BLaER1 (cell line): ENCODE results near the gene CACNA1D.
A peak's percentile ranks its signal among the peaks of the same experiment; 100 is the strongest.

ENCODE experiments used
- H3K27ac ChIP-seq: shearing (Covaris generic); formaldehyde crosslinking; 2 replicates; pipeline ENCODE4 v1.8.1; 2022
- H3K27me3 ChIP-seq: shearing (Covaris generic); formaldehyde crosslinking; 2 replicates; pipeline ENCODE4 v1.8.1; 2022
- H3K36me3 ChIP-seq: shearing (Covaris generic); formaldehyde crosslinking; 2 replicates; pipeline ENCODE4 v1.8.1; 2022
- H3K4me1 ChIP-seq: shearing (Covaris generic); formaldehyde crosslinking; 2 replicates; pipeline ENCODE4 v1.8.1; 2022
- H3K4me2 ChIP-seq: shearing (Covaris generic); formaldehyde crosslinking; 2 replicates; pipeline ENCODE4 v1.8.1; 2022
- H3K4me3 ChIP-seq: shearing (Covaris generic); formaldehyde crosslinking; 2 replicates; pipeline ENCODE4 v1.8.1; 2022
- H3K9ac ChIP-seq: shearing (Covaris generic); formaldehyde crosslinking; 2 replicates; pipeline ENCODE4 v1.8.1; 2022
- H3K9me3 ChIP-seq: shearing (Covaris generic); formaldehyde crosslinking; 2 replicates; pipeline ENCODE4 v1.8.1; 2022
- H4K20me1 ChIP-seq: shearing (Covaris generic); formaldehyde crosslinking; 2 replicates; pipeline ENCODE4 v1.8.1; 2022
- Cebpa-rat ChIP-seq: shearing (Covaris generic); IDR thresholded peaks from 2 replicates; pipeline ENCODE4 v1.8.1; 2022

CACNA1D gene

DNA sequence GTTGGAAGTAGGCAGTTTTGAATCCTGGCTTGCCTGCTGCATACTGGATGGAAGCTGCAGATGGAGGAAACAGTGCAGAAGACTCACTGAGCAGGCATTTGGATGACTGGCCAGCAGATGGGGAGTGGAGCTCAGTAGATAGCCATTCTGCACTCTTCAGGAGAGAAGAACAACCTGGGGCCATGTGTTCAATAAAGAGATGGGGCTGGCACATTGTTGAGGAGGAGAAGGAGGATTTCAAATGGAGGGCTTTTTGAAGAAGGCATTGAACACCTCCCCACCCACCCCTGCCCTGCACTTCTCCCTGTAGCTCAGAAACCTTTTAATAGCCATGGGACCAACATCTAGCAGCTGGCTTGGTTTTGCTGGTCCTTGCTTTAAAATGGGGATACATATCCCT, 109.8 kb downstream of the CACNA1D start:
- Histone ChIP-seq H3K4me2 (no peak overlapping the region), H3K27ac (no peak overlapping the region), H3K9ac (no peak overlapping the region), H3K36me3 (no peaks in the 10 kb centered on the region), H4K20me1 (no peaks in the 10 kb centered on the region), H3K4me1 (peaks cover 16% of the 10 kb centered on the region), H3K27me3 (no peaks in the 10 kb centered on the region), H3K4me3 (no peak overlapping the region), H3K9me3 (peaks cover 9% of the 10 kb centered on the region)
- no peak for TF ChIP-seq Cebpa-rat

DNA sequence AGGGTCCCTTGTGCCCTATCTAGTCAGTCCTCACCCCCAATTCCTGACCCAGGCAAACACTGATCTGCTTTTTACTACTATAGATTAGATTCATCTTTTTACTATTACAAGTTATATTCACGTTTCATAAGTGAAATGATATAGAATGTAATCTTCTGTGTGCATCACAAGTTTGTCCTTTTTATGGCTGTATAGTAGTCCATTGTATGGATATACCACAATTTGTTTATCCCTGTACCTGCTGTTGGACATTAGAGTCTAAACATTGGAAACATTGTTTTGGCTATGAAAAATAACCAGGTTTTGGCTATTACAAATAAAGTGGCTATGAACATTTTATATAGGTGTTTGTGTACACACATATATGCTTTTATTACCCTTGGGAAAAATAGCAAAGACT, 112.4 kb downstream of the CACNA1D start:
- Histone ChIP-seq H3K27me3 (no peaks in the 10 kb centered on the region), H3K4me2 (no peak overlapping the region), H3K9me3 (peaks cover 9% of the 10 kb centered on the region), H3K4me1 (no peaks in the 10 kb centered on the region), H3K9ac (no peak overlapping the region), H3K4me3 (no peak overlapping the region), H3K27ac (no peak overlapping the region), H3K36me3 (no peaks in the 10 kb centered on the region), H4K20me1 (no peaks in the 10 kb centered on the region)
- no peak for TF ChIP-seq Cebpa-rat

DNA sequence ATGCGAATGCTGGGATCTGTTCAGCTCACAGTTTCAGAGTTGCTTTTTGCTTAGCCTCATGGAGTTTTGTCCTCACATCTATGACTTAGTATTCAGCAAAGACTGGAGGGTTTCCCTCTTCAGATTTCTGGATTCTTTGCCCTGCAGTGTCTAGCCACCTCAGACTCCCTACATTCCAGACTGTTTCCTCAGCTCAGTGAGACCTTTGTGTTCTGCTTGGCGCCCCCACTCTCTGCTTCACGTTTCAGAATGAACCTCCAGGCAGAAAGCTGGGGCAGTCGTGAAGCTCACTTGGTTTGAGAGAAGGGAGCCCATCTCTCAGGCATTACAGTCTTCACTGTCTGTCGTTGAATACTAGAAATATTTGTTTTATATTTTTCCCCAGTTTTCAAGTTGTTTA, 118.1 kb downstream of the CACNA1D start:
- TF ChIP-seq Cebpa-rat, result no peak
- H3K27me3 ChIP-seq, result no peaks in the 10 kb centered on the region
- no peak overlapping the region for H3K4me2 ChIP-seq
- H3K9ac ChIP-seq, result no peak overlapping the region
- H3K36me3 ChIP-seq, result no peaks in the 10 kb centered on the region
- H4K20me1 ChIP-seq, result no peaks in the 10 kb centered on the region
- H3K4me3 ChIP-seq, result no peak overlapping the region
- H3K9me3 ChIP-seq, result peaks cover 9% of the 10 kb centered on the region; the same call in 1 of the 2 replicates
- H3K27ac ChIP-seq, result no peak overlapping the region
- peaks cover 48% of the 10 kb centered on the region for H3K4me1 ChIP-seq

DNA sequence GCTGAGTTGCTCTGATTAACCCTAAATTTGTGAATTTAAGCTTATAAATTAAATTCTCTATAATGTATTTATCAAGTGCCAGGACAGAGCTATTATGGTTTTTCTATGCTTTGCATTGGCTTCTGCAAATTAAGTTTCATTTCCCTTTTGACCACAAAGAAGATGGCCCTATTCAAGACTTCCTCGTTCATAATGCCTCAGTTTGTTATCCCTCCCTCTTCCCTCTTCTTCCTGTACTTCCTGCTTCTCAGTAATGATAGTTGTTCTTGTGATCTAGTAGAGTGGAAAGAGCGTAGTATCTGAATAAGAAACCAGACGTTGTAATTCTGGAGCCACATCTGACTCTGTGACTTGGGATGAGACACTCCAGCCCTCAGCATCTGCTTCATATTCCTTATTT, 118.7 kb downstream of the CACNA1D start:
- H3K4me1 ChIP-seq, result peaks cover 54% of the 10 kb centered on the region
- H3K4me2 ChIP-seq, result peak overlapping the region; percentile 14; the same call in 1 of the 2 replicates

DNA sequence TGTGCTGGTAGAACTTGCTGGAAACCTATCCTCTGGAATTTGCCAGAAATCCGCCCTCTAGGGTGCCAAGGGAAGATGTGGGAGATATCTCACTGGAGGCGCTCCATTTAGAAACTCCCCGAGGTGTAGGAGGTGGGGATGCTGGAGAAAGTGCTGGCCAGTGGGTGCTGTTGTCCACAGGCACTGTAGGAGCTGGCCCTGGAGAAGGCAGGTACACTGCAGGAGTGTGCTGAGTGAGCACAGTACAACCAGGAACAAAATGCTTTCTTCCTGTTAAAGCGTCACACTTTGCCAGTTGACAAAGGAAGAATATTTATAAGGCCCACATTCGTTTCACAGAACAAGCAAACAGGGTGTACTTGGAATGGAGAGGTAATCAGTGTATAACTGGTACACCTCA, 119.9 kb downstream of the CACNA1D start:
- H3K9ac ChIP-seq, result no peak overlapping the region
- no peaks in the 10 kb centered on the region for H3K36me3 ChIP-seq
- no peak overlapping the region for H3K4me3 ChIP-seq
- H3K9me3 ChIP-seq, result peaks cover 9% of the 10 kb centered on the region; the same call in 1 of the 2 replicates
- no peak overlapping the region for H3K27ac ChIP-seq
- no peak for TF ChIP-seq Cebpa-rat
- H4K20me1 ChIP-seq, result no peaks in the 10 kb centered on the region
- peaks cover 57% of the 10 kb centered on the region for H3K4me1 ChIP-seq
- peak overlapping the region; percentile 79 for H3K4me2 ChIP-seq
- H3K27me3 ChIP-seq, result no peaks in the 10 kb centered on the region

More for the DNA sequence above, 118.7 kb downstream of the CACNA1D start:
- H4K20me1 ChIP-seq, result no peaks in the 10 kb centered on the region
- H3K27me3 ChIP-seq, result no peaks in the 10 kb centered on the region
- H3K4me3 ChIP-seq, result no peak overlapping the region
- no peak for TF ChIP-seq Cebpa-rat
- peaks cover 9% of the 10 kb centered on the region; the same call in 1 of the 2 replicates for H3K9me3 ChIP-seq
- H3K27ac ChIP-seq, result no peak overlapping the region
- H3K36me3 ChIP-seq, result no peaks in the 10 kb centered on the region
- no peak overlapping the region for H3K9ac ChIP-seq

DNA sequence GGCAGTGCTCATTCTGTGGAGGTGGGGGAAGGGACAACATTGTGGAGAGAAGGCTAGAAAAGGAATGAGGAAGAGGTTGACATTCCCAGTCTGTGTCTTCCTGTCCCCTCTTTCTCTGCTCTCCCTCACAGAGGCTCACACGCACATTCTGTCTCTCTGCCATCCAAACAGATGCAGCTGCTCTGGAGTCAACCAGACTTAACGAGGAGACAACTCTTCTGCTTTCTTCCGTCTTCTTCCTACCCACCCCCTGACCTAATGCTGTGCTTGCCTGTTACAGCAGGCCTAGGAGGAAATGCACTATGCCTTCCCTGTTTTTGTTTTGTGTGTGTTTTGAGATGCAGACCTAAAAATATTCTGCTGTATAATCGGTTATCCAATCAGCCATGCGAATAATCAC, 121.9 kb downstream of the CACNA1D start:
- peaks cover 57% of the 10 kb centered on the region for H3K4me1 ChIP-seq
- H3K27ac ChIP-seq, result peak overlapping the region; percentile 51
- H3K9ac ChIP-seq, result peak overlapping the region; percentile 20; the same call in 1 of the 2 replicates
- no peaks in the 10 kb centered on the region for H3K36me3 ChIP-seq
- H3K27me3 ChIP-seq, result no peaks in the 10 kb centered on the region
- peak overlapping the region; percentile 40 for H3K4me3 ChIP-seq
- H3K4me2 ChIP-seq, result peak overlapping the region; percentile 79
- TF ChIP-seq Cebpa-rat, result no peak
- peaks cover 9% of the 10 kb centered on the region; the same call in 1 of the 2 replicates for H3K9me3 ChIP-seq
- no peaks in the 10 kb centered on the region for H4K20me1 ChIP-seq

DNA sequence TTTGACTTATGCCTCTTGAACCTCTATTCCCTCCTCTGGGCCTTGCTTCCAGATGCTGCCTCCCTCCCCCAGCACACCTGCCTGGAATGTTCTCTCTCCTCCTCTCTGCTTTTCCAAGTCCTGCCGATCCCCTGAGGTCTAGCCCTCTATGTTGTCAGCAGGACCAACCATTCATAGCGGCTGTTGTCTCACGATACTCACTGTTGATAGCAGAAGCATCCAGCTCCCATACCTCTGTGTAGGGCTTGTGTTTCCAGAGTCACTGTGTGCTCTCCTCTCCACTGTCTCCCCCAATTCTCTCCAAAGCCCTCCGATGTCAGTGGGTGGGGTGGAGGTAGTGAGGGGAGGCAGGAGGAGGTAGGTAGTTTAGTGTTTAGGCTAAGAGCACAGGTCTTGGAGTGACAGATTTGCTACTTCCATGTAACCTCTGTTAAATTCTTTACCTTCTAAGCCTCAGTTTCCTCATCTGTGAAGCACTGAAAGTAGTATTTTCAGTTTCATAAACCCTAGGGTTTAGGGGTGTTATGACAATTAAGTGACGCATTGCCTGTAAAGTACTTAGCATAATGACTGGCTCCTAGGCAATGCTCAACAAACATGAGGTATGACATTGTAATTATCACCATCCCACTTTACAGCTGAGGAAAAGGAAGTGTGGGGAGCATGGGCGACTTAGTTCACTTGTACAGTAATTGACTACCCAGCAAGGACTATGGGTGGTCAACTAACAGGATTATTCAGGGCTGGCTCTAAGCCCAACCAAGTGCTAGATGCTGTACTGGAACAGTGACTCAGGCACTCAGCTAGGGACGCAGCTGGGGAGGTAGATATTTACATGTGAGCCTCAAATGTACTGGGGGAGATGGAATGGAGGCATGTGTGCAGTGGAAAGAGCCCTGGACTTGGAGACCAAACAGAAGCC, 122.8 kb downstream of the CACNA1D start:
- Histone ChIP-seq H3K36me3 (no peaks in the 10 kb centered on the region), H3K27me3 (no peaks in the 10 kb centered on the region), H3K4me2 (peak overlapping the region; percentile 79), H3K9me3 (peaks cover 8% of the 10 kb centered on the region; the same call in 1 of the 2 replicates), H4K20me1 (no peaks in the 10 kb centered on the region), H3K4me3 (0 out of 2 replicates have a peak overlapping the region, but pooled peaks have one; percentile 40), H3K4me1 (peaks cover 57% of the 10 kb centered on the region), H3K9ac (no peak overlapping the region), H3K27ac (peak overlapping the region; percentile 51; the same call in 1 of the 2 replicates)
- TF ChIP-seq Cebpa-rat, result no peak

DNA sequence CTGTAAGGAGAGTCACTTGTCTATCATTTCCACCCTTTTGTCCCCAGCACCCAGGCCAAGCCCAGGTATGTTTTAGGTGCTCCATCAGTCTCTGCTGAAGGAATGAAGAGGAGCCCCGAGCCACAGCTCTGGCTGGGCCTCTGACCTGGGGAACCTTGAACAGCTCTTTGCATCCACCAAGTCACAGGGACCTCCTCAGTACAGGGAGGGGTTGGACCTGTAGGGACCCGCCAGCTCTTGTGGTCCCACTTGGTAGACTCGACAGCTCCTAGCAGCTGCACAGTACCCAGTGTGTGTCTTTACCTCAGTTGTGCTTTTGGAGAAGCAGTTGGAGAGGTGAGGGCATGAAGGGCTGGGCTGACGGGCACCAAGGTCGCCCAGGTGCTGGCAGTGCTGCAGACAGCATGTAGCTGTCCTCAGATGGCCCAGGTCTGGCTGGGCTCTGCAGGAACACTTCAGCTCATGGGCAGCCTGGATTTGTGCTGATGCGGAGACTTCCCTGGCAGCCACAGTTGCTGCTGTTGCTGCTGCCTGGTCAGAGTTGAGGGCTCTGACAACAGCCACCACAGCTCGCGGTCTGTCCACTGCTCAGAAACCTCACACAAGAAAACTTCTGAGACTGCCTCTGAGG, 123.6 kb downstream of the CACNA1D start:
- H3K27ac ChIP-seq, result 0 out of 2 replicates have a peak overlapping the region, but pooled peaks have one; percentile 51
- H3K36me3 ChIP-seq, result no peaks in the 10 kb centered on the region
- 0 out of 2 replicates have a peak, but pooled peaks cover under 1% of the 10 kb centered on the region for H3K9me3 ChIP-seq
- H3K4me1 ChIP-seq, result peaks cover 51% of the 10 kb centered on the region
- H3K4me3 ChIP-seq, result no peak overlapping the region
- no peaks in the 10 kb centered on the region for H3K27me3 ChIP-seq
- H4K20me1 ChIP-seq, result no peaks in the 10 kb centered on the region
- H3K4me2 ChIP-seq, result peak overlapping the region; percentile 79
- TF ChIP-seq Cebpa-rat, result no peak
- H3K9ac ChIP-seq, result no peak overlapping the region

DNA sequence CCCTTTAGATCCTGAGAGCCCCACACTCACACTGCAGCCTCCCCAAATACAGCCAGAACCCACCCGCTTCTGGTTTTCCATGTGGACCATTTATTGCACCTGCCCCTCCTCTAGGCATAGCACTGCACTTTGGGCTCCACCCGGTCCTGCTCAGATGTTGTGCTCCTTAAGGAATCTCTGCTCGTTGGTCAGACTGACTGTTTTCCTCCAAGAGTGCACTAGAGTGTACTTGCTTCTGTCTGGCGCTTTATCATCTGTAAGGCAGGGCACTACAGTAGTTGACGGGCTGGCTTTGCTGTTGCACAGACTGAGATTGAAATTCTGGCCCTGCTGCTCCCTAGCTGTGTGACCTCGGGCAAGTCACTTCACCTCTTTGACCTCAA, 124.1 kb downstream of the CACNA1D start:
- H4K20me1 ChIP-seq, result no peaks in the 10 kb centered on the region
- no peak overlapping the region for H3K27ac ChIP-seq
- peaks cover 46% of the 10 kb centered on the region for H3K4me1 ChIP-seq
- no peaks in the 10 kb centered on the region for H3K36me3 ChIP-seq
- no peak overlapping the region for H3K9ac ChIP-seq
- no peaks in the 10 kb centered on the region for H3K27me3 ChIP-seq
- H3K4me3 ChIP-seq, result no peak overlapping the region
- no peaks in the 10 kb centered on the region for H3K9me3 ChIP-seq
- no peak overlapping the region for H3K4me2 ChIP-seq
- no peak for TF ChIP-seq Cebpa-rat

DNA sequence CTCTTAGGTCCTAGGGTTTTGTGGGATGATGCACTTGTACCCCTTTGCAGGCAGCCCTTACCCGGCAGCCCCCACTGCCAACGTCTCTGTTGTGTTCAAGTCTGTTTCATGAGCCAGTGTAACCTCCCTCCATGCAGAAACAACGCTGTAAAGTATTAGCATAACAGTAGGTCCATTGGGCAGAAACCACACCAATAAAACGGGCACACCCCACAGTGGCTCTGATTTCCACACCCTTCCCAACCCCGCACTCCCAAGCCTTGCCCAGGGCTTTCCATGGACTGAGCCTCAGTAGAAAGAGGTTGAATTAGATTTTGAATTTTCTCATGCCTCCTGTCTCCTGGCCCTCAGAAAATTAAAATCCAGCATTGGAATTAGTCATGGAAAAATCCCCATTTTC, 124.5 kb downstream of the CACNA1D start:
- peaks cover 45% of the 10 kb centered on the region for H3K4me1 ChIP-seq
- H3K27me3 ChIP-seq, result no peaks in the 10 kb centered on the region
- no peaks in the 10 kb centered on the region for H3K9me3 ChIP-seq
- no peak for TF ChIP-seq Cebpa-rat
- H3K9ac ChIP-seq, result no peak overlapping the region
- H3K4me2 ChIP-seq, result no peak overlapping the region
- H4K20me1 ChIP-seq, result no peaks in the 10 kb centered on the region
- H3K27ac ChIP-seq, result no peak overlapping the region
- H3K4me3 ChIP-seq, result no peak overlapping the region
- H3K36me3 ChIP-seq, result no peaks in the 10 kb centered on the region
